K562 (cell line): Measurements from ENCODE around the gene PHF21A. TPM values are rescaled to one million over a fixed set of nuclear protein-coding genes. Genes with fewer than 3 reads are reported as not detected.

Experiments
- ATAC-seq: fragments of 200-7000 bp; cut with Tn5 transposase; 3 replicates; pipeline ENCODE4 v1.9.1; 2020; ENCODE audit warnings: moderate library complexity
- BruUV-seq: library from RNA; stranded (reverse); fragments of 400-500 nt; replicated peaks from 2 replicates; lab custom pipeline; 2021; lab: Mats Ljungman, UMichigan
- CTCF ChIA-PET: fragments of 300-600 bp; formaldehyde crosslinking; extraction: SDS; loops from one replicate; lab custom pipeline; 2021; ENCODE audit warnings: low intra/inter-chr PET ratio; lab: Yijun Ruan, JAX
- POLR2A ChIA-PET: fragments of 300-600, 350-650 bp; sonication (Branson Sonifier 250); formaldehyde crosslinking; extraction: SDS; loops from one replicate; lab custom pipeline; 2021; ENCODE audit warnings: antibody characterized with exemption, inconsistent platforms; lab: Yijun Ruan, JAX
- DNase-seq, 4 experiments: peaks; one replicate each; pipeline versions ENCODE4 v3.0.0 to v3.0.0-alpha.2; 2011 to 2018; ENCODE audit warnings: low spot score in 3 of 4, mixed read lengths in 3 of 4; ENCODE audit errors: extremely low read depth in 1 of 4
- FAIRE-seq: peaks from 2 replicates; lab custom pipeline; 2011; peaks lifted over from hg19 to GRCh38; lab: Jason Lieb, UNC
- H2AFZ ChIP-seq: 2 replicates; pipeline ENCODE4 v1.6.0; 2011; ENCODE audit warnings: low read depth, low read length, control low read depth, inconsistent platforms
- H3K27ac ChIP-seq: fragments of 200-600 bp; 3 replicates; pipeline ENCODE4 v1.8.0; 2011; ENCODE audit warnings: low read depth, mild to moderate bottlenecking, control low read depth, inconsistent platforms, low read length, moderate library complexity, mixed read lengths; ENCODE audit errors: extremely low read depth
- H3K27me3 ChIP-seq, 2 experiments: fragments of 300-600 bp in 1 of 2; 2 replicates in 1 of 2; 3 replicates in 1 of 2; pipeline versions ENCODE4 v1.6.0 to v1.8.0; 2011; ENCODE audit warnings: inconsistent platforms in 2 of 2, low read length in 2 of 2, mild to moderate bottlenecking in 1 of 2, mixed read lengths in 1 of 2, moderate library complexity in 1 of 2; ENCODE audit not compliant: control insufficient read depth in 2 of 2, insufficient read depth in 2 of 2
- H3K36me3 ChIP-seq: fragments of 300-600 bp; 3 replicates; pipeline ENCODE4 v1.8.0; 2011; ENCODE audit warnings: mild to moderate bottlenecking, low read length, inconsistent platforms; ENCODE audit not compliant: control insufficient read depth, insufficient read depth
- H3K4me1 ChIP-seq, 2 experiments: fragments of 200-600 bp in 1 of 2; replicated peaks in 1 of 2; 2 replicates in 1 of 2; 3 replicates in 1 of 2; pipeline versions ENCODE4 v1.5.1 to v1.8.0; 2011; ENCODE audit warnings: inconsistent platforms in 2 of 2, low read length in 2 of 2, mild to moderate bottlenecking in 1 of 2, mixed read lengths in 1 of 2, moderate library complexity in 1 of 2; ENCODE audit not compliant: control insufficient read depth in 2 of 2, insufficient read depth in 2 of 2
- H3K4me2 ChIP-seq: 2 replicates; pipeline ENCODE4 v1.6.1; 2011; ENCODE audit warnings: low read length, control low read depth, inconsistent platforms, mixed read lengths; ENCODE audit not compliant: insufficient read depth
- H3K4me3 ChIP-seq: fragments of 200-600 bp; sonication (generic), shearing (Covaris generic); 2 replicates; pipeline ENCODE4 v1.5.1; 2016; ENCODE audit warnings: control low read depth, inconsistent platforms
- H3K79me2 ChIP-seq: fragments of 200-600 bp; 3 replicates; pipeline ENCODE4 v1.8.0; 2011; ENCODE audit warnings: low read length, inconsistent platforms; ENCODE audit not compliant: control insufficient read depth, insufficient read depth
- H3K9ac ChIP-seq, 2 experiments: 2 replicates each; pipeline versions ENCODE4 v1.6.0 to v1.6.1; 2011; ENCODE audit warnings: low read depth in 2 of 2, low read length in 2 of 2, control low read depth in 1 of 2, inconsistent platforms in 1 of 2, mild to moderate bottlenecking in 1 of 2, mixed read lengths in 1 of 2; ENCODE audit not compliant: insufficient read depth in 1 of 2
- H3K9me1 ChIP-seq: one replicate; pipeline ENCODE4 v1.6.0; 2011; ENCODE audit warnings: inconsistent platforms, mild to moderate bottlenecking, low read length, moderate library complexity; ENCODE audit not compliant: control insufficient read depth, insufficient read depth
- H3K9me3 ChIP-seq: replicated peaks from 2 replicates; pipeline ENCODE4 v1.5.1; 2011; ENCODE audit warnings: low read depth, low read length, inconsistent platforms; ENCODE audit not compliant: control insufficient read depth, insufficient read depth
- H4K20me1 ChIP-seq: replicated peaks from 2 replicates; pipeline ENCODE4 v1.6.1; 2011; ENCODE audit warnings: low read length, inconsistent platforms, mixed read lengths; ENCODE audit not compliant: control insufficient read depth, insufficient read depth
- USF1 ChIP-seq: sonication (generic); formaldehyde crosslinking; IDR thresholded peaks from 2 replicates; pipeline ENCODE4 v1.9.0; 2022; ENCODE audit warnings: mild to moderate bottlenecking, missing genetic modification reagents
- YY1 ChIP-seq, 3 experiments: IDR thresholded peaks; 2 replicates each; pipeline ENCODE4 v1.6.1; 2011; ENCODE audit warnings: low read length in 2 of 3, mild to moderate bottlenecking in 2 of 3, moderate library complexity in 2 of 3, borderline replicate concordance in 1 of 3, control low read depth in 1 of 3, low read depth in 1 of 3; ENCODE audit not compliant: insufficient read depth in 3 of 3, insufficient replicate concordance in 2 of 3, control insufficient read depth in 1 of 3, insufficient read length in 1 of 3; ENCODE audit errors: extremely low read depth in 1 of 3
- ZNF134 ChIP-seq: fragments of 250-450 bp; sonication (Bioruptor Pico); conservative IDR thresholded peaks from 2 replicates; pipeline ENCODE4 v1.4.0; 2020
- ZNF239 ChIP-seq: fragments of 250-450 bp; sonication (Bioruptor Pico); IDR thresholded peaks from 2 replicates; pipeline ENCODE4 v1.4.0; 2020; ENCODE audit warnings: mild to moderate bottlenecking
- ZNF75A ChIP-seq: fragments of 450-650 bp; formaldehyde crosslinking; IDR thresholded peaks from 2 replicates; pipeline ENCODE4 v1.4.0; 2020; ENCODE audit warnings: mild to moderate bottlenecking
- WGBS: fragments of 100-300 bp; shearing (Covaris generic); methylation state at CpG from one replicate; pipeline ENCODE4 v1.1.6; 2016; ENCODE audit warnings: low coverage, mixed read lengths; ENCODE audit not compliant: insufficient coverage; ENCODE audit errors: missing lambda C conversion rate; 5-methylcytosine and 5-hydroxymethylcytosine counted together
- in situ Hi-C: fragments of 300-500 bp; cut with MboI; formaldehyde crosslinking; loops from 4 replicates; pipeline ENCODE4 v1.15.0; 2018; ENCODE audit warnings: inconsistent platforms, mixed read lengths
- intact Hi-C: fragments of 100-400 bp; cut with micrococcal nuclease; formaldehyde crosslinking; loops from 2 replicates; pipeline ENCODE4 v1.14.2; 2022
- polyA plus RNA-seq, 8 experiments: library from polyadenylated mRNA; depleted of rRNA in 4 of 8; stranded (reverse) in 5 of 8; unstranded in 3 of 8; fragments of >200 nt; fragmentation: Nextera tagmentation in 2 of 8; fragmentation: Illumina TruSeq in 1 of 8; extraction: Ambion mirVana in 2 of 8; extraction: Trizol in 1 of 8; gene quantifications; 2 replicates each; pipeline versions ENCODE4 v1.2.1 to v1.2.3, GENCODE V29; 2011 to 2014; ENCODE audit warnings: inconsistent platforms in 1 of 8, missing spikeins in 1 of 8
- total RNA-seq, 7 experiments: library from RNA; depleted of rRNA in 6 of 7; stranded (reverse); fragments of >200 nt in 6 of 7; fragmentation: Illumina TruSeq in 2 of 7; extraction: Trizol in 2 of 7; gene quantifications; 2 replicates each; pipeline versions ENCODE4 v1.2.1 to v1.2.3, GENCODE V29; 2011 to 2021; ENCODE audit warnings: low replicate concordance in 1 of 7
- TF ChIP-seq, protein P1 (sequence below): conservative IDR thresholded peaks from 2 replicates; pipeline ENCODE4 v1.6.1; 2011; ENCODE audit warnings: low read depth, mild to moderate bottlenecking, low read length; ENCODE audit not compliant: control insufficient read depth

Gene PHF21A
- total and polyA plus RNA-seq, 9 of the 15 experiments (the other 6 are each of a cell fraction or from before 2014, with no cell fraction given): 1.5 to 32.4 (median 10.7) TPM

DNA sequence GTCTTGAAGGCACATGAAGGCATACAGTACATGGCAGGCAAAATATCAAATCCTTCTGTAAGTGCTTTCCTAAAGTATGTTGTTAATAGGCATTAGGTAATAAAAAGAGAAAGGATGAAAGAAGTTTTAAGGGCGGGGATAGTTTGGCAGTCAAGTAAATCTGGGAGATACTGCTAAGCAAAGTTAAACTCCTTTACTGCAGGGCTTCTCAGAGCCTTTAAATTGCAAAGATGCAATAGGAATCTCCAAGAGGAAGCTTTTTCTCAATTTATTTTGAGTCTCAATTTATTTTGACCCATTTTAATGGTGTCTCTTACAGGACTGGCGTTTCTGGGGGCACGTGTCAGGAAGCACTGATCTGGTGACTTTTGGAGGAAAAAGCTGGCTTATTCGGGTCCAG, 12.8 kb upstream of the PHF21A start:
- Histone ChIP-seq H4K20me1 (no peaks in the 10 kb centered on the region), H3K9me3 (no peaks in the 10 kb centered on the region)
- no peak for DNase-seq
- FAIRE-seq: no peak
- TF ChIP-seq YY1 (IDR thresholded peaks at IDR 0.05; ENCODE audit: borderline replicate concordance in 1 of 3, control insufficient read depth in 1 of 3, extremely low read depth in 1 of 3, insufficient read depth in 3 of 3, insufficient read length in 1 of 3, insufficient replicate concordance in 2 of 3, low read depth in 1 of 3, low read length in 2 of 3): no peak
- TF ChIP-seq, protein P1, sequence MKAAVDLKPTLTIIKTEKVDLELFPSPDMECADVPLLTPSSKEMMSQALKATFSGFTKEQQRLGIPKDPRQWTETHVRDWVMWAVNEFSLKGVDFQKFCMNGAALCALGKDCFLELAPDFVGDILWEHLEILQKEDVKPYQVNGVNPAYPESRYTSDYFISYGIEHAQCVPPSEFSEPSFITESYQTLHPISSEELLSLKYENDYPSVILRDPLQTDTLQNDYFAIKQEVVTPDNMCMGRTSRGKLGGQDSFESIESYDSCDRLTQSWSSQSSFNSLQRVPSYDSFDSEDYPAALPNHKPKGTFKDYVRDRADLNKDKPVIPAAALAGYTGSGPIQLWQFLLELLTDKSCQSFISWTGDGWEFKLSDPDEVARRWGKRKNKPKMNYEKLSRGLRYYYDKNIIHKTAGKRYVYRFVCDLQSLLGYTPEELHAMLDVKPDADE: no peak
- TF ChIP-seq ZNF134 (CRISPR knock-in tag): no peak
- TF ChIP-seq USF1: no peak
- no peak for TF ChIP-seq ZNF75A (CRISPR knock-in tag)
- TF ChIP-seq ZNF239 (CRISPR knock-in tag): peak; percentile 91
- TF ChIP-seq, all 486 proteins: peak for 1
- BruUV-seq: no TSS peak
- no peaks in the 10 kb centered on the region; a peak in 1 of 5 replicates for H3K4me1 ChIP-seq
- H3K9ac ChIP-seq: no peak overlapping the region
- intact Hi-C loops: no loop called here
- in situ Hi-C loops: no loop called here
- no peak overlapping the region for H3K4me3 ChIP-seq
- H3K36me3 ChIP-seq: no peaks in the 10 kb centered on the region
- H3K4me2 ChIP-seq: no peak overlapping the region
- H3K79me2 ChIP-seq: no peaks in the 10 kb centered on the region
- no peak overlapping the region for H2AFZ ChIP-seq
- no peak overlapping the region for H3K27ac ChIP-seq
- POLR2A ChIA-PET: interaction anchor here (0.6 to 1.3 kb wide), 2 partner anchors 21 to 31 kb away, joined by 3 to 5 read pairs; no protein-coding TSS in a partner anchor
- no peaks in the 10 kb centered on the region for H3K9me1 ChIP-seq
- WGBS: 31% methylated on average over 4 of the region's 4 CpGs
- H3K27me3 ChIP-seq: no peaks in the 10 kb centered on the region
- CTCF ChIA-PET: no interaction called here
- ATAC-seq: no peak
